A549 (cell line): ENCODE measurements around the gene NCOR2.

Experiments used
- CHD2 ChIP-seq: fragments of 150-350 bp; IDR thresholded peaks from 2 replicates; pipeline ENCODE4 v1.6.1; 2014; ENCODE audit warnings: low read length; ENCODE audit not compliant: partially characterized antibody
- CTCF ChIP-seq: fragments of >200 bp; sonication (Bioruptor Twin); formaldehyde crosslinking; IDR thresholded peaks from 3 replicates; pipeline ENCODE4 v1.5.1; 2016
- ELK1 ChIP-seq: fragments of 150-350 bp; IDR thresholded peaks from 2 replicates; pipeline ENCODE4 v1.6.1; 2014; ENCODE audit warnings: low read depth, mild to moderate bottlenecking, low read length
- EP300 ChIP-seq, 2 experiments: fragments of >200 bp; sonication (Bioruptor Twin); formaldehyde crosslinking; IDR thresholded peaks; 2 replicates in 1 of 2; 3 replicates in 1 of 2; pipeline ENCODE4 v1.6.1; 2016 to 2017
- JUN ChIP-seq, 2 experiments: fragments of >200 bp; sonication (Bioruptor Twin); formaldehyde crosslinking; IDR thresholded peaks; 2 replicates in 1 of 2; 3 replicates in 1 of 2; pipeline ENCODE4 v1.6.1; 2016 to 2017
- KDM1A ChIP-seq: fragments of 200-600 bp; sonication (generic); IDR thresholded peaks from 2 replicates; pipeline ENCODE4 v1.6.1; 2016; ENCODE audit warnings: low read depth, mild to moderate bottlenecking
- MAFK ChIP-seq: fragments of 450-650 bp; IDR thresholded peaks from 2 replicates; pipeline ENCODE4 v1.6.1; 2014; ENCODE audit not compliant: partially characterized antibody
- POLR2A ChIP-seq: IDR thresholded peaks from 2 replicates; pipeline ENCODE4 v1.6.1; 2012; ENCODE audit warnings: mild to moderate bottlenecking, low read length
- RCOR1 ChIP-seq: fragments of 150-350 bp; IDR thresholded peaks from 2 replicates; pipeline ENCODE4 v1.6.1; 2014; ENCODE audit warnings: antibody characterized with exemption, low read length, low read depth
- RFX5 ChIP-seq: fragments of 450-650 bp; IDR thresholded peaks from 2 replicates; pipeline ENCODE4 v1.7.1; 2014; ENCODE audit warnings: antibody characterized with exemption, mild to moderate bottlenecking, moderate library complexity
- SMC3 ChIP-seq: fragments of >200 bp; sonication (Bioruptor Twin); formaldehyde crosslinking; IDR thresholded peaks from 3 replicates; pipeline ENCODE4 v1.6.1; 2018; ENCODE audit warnings: inconsistent platforms
- TF ChIP-seq, protein P1 (sequence below): fragments of >200 bp; sonication (Bioruptor Twin); formaldehyde crosslinking; IDR thresholded peaks from 3 replicates; pipeline ENCODE4 v1.6.1; 2016

GRCh38 chr12:124564232-124564958 lies 3.0 kb downstream of the NCOR2 start:
- TF ChIP-seq JUN (IDR thresholded peaks at IDR 0.05): no peak
- TF ChIP-seq CTCF: no peak
- no peak for TF ChIP-seq SMC3
- TF ChIP-seq ELK1: no peak
- TF ChIP-seq POLR2A: no peak
- TF ChIP-seq RCOR1: no peak
- TF ChIP-seq RFX5: no peak
- TF ChIP-seq KDM1A: no peak
- TF ChIP-seq MAFK: no peak
- TF ChIP-seq CHD2: no peak
- TF ChIP-seq, protein P1, sequence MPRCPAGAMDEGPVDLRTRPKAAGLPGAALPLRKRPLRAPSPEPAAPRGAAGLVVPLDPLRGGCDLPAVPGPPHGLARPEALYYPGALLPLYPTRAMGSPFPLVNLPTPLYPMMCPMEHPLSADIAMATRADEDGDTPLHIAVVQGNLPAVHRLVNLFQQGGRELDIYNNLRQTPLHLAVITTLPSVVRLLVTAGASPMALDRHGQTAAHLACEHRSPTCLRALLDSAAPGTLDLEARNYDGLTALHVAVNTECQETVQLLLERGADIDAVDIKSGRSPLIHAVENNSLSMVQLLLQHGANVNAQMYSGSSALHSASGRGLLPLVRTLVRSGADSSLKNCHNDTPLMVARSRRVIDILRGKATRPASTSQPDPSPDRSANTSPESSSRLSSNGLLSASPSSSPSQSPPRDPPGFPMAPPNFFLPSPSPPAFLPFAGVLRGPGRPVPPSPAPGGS: no peak
- TF ChIP-seq EP300 (IDR thresholded peaks at IDR 0.05): no peak
